ENCODE results near the gene DPF3. TPM values are rescaled to one million over a fixed set of nuclear protein-coding genes. Genes with fewer than 3 reads are reported as not detected.
"Not testable (repeated sequence)": the region's sequence is repeated elsewhere in the genome, so short reads cannot be mapped to it uniquely, and the experiment has no call there.

Gene DPF3
- total RNA-seq, 3 donors from 2014 or later = 9.3 to 21.9 (median 10.9) TPM

DNA sequence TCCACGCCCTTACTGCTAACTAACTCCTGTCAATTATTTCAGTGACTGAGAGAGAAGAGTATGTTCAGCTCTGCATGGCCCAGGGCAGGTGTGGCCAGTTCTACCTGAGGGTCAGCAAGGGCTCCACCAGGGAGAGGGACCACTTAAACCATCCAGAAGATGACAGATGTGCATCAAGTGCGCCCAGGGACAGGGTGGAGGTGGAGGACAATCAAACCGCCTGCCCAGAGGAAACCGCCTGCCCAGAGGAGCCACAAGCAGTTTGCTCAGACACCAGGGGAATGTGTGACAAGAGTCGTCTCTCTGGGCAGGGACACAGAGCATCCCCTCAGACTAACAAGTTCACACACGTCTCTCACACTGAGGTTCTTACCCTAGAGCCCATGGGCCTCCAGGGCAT, 14.5 kb downstream of the DPF3 start:
- Histone ChIP-seq H3K4me3 (no peak overlapping the region), H3K36me3 (ENCODE audit: low read depth) (no peaks in the 10 kb centered on the region), H3K9me3 (no peaks in the 10 kb centered on the region), H3K4me1 (ENCODE audit: low read depth) (no peaks in the 10 kb centered on the region)
- DNase-seq = no peak
- no peak for TF ChIP-seq CTCF (IDR thresholded peaks at IDR 0.05)
- intact Hi-C loops (cut with DNase I, micrococcal nuclease) = no loop called here
- ATAC-seq = no peak

DNA sequence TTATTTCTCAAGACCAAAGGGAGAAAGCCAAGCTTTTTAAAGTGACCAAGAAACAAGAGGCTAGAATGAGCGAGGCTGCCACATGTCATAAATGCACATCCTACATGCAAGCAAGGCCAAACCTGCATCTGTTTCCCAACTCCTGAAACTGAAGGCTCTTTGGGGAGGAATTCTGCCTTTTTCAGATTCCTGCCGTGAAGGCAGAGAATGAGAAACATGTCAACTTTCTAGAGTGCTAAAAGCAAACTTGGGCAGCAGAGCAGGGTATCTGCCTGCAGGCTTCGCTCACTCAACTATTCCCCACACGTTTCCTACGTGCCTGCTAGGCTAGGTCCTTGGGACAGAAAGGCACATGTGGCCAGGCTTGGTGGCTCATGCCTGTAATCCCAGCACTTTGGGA, 15.2 kb downstream of the DPF3 start:
- intact Hi-C loops (cut with DNase I, micrococcal nuclease) = no loop called here
- DNase-seq = no peak
- H3K4me3 ChIP-seq = no peak overlapping the region
- H3K36me3 ChIP-seq (ENCODE audit: low read depth) = no peaks in the 10 kb centered on the region
- TF ChIP-seq CTCF (IDR thresholded peaks at IDR 0.05) = no peak
- no peaks in the 10 kb centered on the region for H3K4me1 ChIP-seq (ENCODE audit: low read depth)
- no peak for ATAC-seq
- no peaks in the 10 kb centered on the region for H3K9me3 ChIP-seq

GRCh38 chr14:72876710-72877063, 17.2 kb downstream of the DPF3 start:
- TF ChIP-seq CTCF (IDR thresholded peaks at IDR 0.05) = no peak
- DNase-seq (no peak), ATAC-seq (no peak)
- no peak overlapping the region for H3K4me3 ChIP-seq
- H3K9me3 ChIP-seq = peaks cover 4% of the 10 kb centered on the region
- no peaks in the 10 kb centered on the region for H3K36me3 ChIP-seq (ENCODE audit: low read depth)
- no peaks in the 10 kb centered on the region for H3K4me1 ChIP-seq (ENCODE audit: low read depth)
- intact Hi-C loops (cut with DNase I, micrococcal nuclease) = no loop called here

DNA sequence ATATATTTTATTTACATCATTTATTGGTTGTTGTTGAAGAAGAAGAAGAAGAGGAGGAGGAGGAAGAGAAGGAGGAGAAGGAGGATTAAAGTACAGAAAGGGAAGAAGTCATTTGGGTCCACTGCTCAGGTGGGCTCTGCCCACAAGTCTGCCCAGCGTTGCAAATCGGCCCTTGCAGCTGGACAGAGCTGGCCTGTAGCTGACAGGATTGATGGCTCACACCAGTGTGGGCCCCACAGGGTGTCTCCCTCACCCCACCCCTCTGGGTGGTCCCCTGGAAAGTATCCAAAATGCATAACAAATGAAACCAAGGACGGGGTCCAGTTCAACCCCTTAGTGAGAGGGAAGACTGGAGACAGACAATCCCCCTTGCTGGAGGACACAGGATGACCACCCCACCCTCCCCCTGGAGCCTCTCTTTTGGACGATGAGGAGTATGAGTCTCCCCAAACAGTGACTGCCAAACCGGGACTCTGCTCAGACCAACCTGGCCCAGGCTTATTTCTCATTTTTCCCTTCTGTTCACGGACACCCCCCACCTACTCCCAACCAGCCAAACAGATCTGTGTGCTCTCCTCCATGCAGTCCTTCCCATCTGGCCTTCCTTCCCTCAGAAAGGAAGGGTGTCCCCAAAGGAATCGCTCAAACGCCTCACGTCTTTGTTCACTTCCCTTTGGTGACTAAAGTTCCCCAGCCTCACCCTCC, 17.7 kb downstream of the DPF3 start:
- no peak overlapping the region for H3K4me3 ChIP-seq
- ATAC-seq = no peak

GRCh38 chr14:72870878-72871277, 23.0 kb downstream of the DPF3 start:
- H3K36me3 ChIP-seq (ENCODE audit: low read depth); ATAC-seq; DNase-seq; intact Hi-C loops (cut with DNase I, micrococcal nuclease); H3K4me1 ChIP-seq (ENCODE audit: low read depth); H3K9me3 ChIP-seq; H3K4me3 ChIP-seq: not testable (repeated sequence)

More for the DNA sequence above, 17.7 kb downstream of the DPF3 start:
- intact Hi-C loops (cut with DNase I, micrococcal nuclease) = no loop called here
- H3K4me1 ChIP-seq (ENCODE audit: low read depth) = no peaks in the 10 kb centered on the region
- DNase-seq = no peak
- no peaks in the 10 kb centered on the region for H3K36me3 ChIP-seq (ENCODE audit: low read depth)
- no peak for TF ChIP-seq CTCF (IDR thresholded peaks at IDR 0.05)
- H3K9me3 ChIP-seq = peaks cover 6% of the 10 kb centered on the region

DNA sequence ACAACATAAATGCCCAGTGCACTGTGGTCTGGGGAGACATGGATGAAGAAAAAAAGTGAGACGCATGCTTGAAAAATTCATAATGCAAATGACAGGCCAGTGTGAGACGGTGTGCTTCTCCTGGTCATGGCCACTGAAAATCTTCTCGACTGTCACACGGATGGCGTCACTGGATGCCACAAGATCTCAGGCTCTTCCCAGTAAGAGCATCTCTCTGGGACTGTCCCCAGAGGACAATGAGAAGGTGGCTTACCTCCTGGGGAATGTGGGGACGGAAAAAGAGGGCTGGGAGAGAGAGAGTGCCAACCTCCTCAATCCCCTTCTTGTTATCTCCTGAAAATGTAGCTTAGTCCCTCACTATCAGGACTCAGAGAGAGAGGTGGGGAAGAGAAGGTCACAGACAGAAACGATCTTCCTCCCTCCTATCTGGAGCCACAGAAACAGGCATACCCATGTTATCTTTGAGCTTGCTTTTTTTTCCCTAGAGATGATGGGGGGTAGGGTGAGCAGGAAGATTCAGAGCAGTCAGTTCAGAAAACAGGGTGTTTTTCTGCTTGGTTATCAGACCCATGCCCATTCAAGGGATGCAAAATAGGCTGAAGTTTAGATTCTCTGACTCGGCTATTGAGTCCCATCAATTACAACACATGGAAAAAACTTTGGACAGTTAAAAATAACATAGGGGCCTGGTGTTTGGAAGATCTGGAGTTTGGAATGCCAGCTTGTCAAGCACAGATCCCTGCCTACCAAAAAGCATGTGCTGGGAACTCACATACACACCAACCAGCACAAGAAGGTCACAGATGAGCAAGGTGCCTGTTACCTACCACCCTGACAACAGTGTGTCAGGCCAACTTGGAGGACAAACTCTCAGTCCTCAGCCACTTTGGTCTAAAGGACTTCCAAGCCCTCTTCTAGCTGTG, 24.2 kb downstream of the DPF3 start:
- TF ChIP-seq CTCF (IDR thresholded peaks at IDR 0.05) = no peak
- H3K4me1 ChIP-seq (ENCODE audit: low read depth) = no peaks in the 10 kb centered on the region
- H3K9me3 ChIP-seq = peaks cover 6% of the 10 kb centered on the region
- no peak overlapping the region for H3K4me3 ChIP-seq
- ATAC-seq (no peak), DNase-seq (no peak)
- intact Hi-C loops (cut with DNase I, micrococcal nuclease) = no loop called here
- no peaks in the 10 kb centered on the region for H3K36me3 ChIP-seq (ENCODE audit: low read depth)
